HG03196 (cell line): ENCODE data around the gene IMPG2.

Source experiments
- ATAC-seq: cut with Tn5 transposase; IDR thresholded peaks from one replicate; pipeline ENCODE4 v1.9.1; 2021; ENCODE audit not compliant: unreplicated experiment

IMPG2 gene

DNA sequence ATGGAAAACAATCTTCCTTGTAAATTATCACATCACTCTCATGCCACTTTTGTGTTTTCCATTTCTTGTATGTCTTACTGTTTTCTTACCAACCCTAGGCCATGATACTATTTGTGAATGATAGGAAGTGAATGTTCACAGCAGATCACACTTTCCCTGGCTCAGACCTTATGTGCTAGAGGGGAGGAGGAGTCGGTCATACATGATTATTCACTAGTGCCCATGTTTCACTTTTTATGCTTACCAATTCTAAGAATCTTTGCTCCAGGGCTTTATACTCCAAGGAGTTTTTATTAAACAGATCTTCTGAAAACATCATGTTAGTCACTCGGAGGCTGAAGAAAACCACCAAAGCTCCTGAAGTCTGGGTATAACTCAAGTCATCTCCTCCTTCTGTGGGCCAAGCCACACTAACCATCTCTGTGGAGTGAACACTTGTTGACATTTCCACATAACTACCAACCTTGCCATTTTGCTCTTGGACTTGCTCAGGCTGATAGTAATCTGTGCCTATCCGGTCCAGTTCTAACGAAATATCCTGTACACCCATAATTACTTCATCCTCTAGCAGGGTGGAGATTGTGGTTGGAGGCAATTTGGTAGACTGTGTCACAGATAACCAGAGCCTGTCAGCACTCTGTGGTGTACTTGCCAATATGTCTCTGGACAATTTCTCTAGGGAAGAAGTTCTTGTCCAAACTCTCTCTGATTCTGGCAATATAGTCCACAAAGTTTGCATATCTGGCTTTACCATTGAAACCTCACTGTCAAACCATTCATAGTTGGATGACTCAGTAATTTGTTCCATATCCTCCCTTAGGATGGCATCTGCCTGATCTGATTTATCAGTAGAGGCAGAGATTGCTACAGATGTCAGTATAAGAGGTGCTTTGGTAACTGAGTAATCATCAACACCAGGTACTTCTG is 76.8 kb downstream of the IMPG2 start:
- ATAC-seq: no peak

- ATAC-seq: no peak
These were observed 79.5 kb downstream of the IMPG2 start for GRCh38 chr3:101240719-101241399.

DNA sequence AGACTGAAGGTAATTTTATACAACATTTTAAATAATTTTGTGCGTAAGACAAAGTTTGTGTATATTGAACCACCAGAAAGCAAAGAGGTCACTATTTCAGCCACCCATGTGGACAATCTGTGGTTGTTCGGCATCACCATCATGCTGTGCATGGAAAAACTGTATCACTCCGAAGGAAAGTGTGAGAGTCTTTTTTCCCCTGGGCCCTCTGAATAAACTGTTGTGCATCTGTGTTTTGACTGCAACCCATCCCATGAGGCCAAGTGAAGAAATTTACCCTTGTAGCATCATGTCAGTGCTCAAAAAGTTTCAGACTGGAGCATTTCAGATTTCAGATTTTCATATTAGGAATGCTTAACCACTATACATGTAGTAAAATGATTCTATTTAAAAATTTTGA is 85.3 kb downstream of the IMPG2 start:
- ATAC-seq: no peak

DNA sequence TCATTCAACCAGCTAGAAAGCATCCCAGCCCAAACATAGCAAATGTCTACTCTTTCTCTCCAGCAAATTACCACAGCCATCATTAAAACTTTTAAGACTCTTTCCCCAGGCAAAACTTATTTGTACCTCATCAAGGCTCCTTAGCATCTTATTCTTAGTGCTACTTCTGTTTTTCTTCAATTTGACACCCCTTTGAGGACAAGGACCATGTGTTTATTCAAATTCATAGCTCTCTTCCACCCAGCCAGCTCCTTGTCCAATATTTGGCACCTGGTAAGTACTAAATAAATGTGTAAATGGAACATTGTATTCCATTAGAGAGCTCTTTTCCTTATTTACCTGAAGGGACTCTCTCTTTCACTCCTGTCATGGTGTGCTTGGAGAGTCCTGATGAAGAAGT is 89.8 kb downstream of the IMPG2 start:
- ATAC-seq: no peak

- ATAC-seq: no peak
These were observed 90.7 kb downstream of the IMPG2 start for GRCh38 chr3:101229681-101230080.

- ATAC-seq: no peak
These were observed 91.9 kb downstream of the IMPG2 start for GRCh38 chr3:101228441-101228840.

GRCh38 chr3:101224739-101225138 is 95.6 kb downstream of the IMPG2 start:
- ATAC-seq: no peak

DNA sequence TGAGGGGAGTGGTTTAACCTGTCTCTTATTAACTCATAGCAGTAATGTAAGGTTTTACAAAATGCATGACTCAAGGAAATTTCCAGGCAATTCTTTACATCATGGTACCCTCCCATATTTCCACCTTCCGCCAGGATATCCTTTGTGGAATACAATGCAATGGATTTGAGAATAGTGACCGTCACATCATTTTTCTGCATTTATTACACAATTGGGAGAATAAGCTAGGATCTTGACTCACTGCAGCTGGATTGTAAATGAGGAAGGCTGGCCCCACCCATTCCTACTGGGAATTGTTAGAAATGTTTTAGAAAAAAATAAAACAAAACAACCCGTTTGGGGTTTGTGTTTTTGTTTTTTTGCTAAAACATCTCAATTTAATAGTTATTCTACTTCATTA is 97.4 kb downstream of the IMPG2 start:
- ATAC-seq: no peak

DNA sequence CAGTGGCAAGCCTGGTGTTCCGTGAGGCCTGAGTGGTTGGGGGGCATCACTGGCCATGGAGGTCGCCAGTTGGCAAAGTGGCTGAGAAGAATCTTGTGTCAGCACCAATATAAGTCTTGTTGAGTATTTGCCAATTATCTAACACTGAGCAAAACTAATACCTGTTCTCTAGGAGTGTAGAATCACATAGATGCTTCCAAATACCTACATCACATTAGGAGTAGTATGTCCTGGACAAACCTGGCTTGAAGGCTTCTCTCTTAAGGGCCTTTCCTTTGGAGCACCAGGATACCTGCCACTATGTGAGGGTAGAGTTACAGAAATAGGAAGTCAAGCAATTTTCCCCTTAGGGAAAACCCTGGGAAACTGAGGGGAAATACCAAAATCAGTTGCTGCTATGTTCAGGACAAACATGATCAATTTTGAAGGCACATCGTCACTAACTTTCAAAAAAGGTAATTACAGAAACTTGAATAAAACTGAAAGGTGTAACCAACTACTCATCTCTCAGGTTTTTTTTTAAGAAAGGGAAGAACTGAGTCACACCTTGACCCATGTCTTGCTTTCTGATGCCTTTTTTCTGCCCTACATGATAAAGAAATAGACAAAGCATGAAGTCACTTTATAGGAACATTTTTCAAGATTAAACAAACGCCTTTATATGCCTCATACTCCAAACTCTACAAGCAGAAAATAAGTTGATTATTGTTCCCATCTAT is 100.4 kb downstream of the IMPG2 start:
- ATAC-seq: no peak

- no peak for ATAC-seq
These were observed 102.7 kb downstream of the IMPG2 start for GRCh38 chr3:101217472-101218245.

- ATAC-seq: no peak
These were observed 103.5 kb downstream of the IMPG2 start for GRCh38 chr3:101216710-101217465.

DNA sequence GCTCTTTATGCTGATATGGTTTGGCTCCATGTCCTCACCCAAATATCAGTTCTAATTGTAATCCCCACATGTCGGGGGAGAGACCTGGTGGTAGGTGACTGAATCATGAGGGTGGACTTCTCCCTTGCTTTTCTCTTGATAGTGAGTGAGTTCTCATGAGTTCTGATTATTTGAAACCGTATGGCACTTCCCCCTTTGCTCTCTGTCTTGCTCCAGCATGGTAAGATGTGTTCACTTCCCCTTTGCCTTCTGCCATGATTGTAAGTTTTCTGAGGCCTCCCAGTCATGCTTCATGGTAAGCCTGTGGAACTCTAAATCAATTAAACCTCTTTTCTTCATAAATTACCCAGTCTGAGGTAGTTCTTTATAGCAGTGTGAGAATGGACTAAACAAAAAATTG is 107.6 kb downstream of the IMPG2 start:
- ATAC-seq: no peak

GRCh38 chr3:101204246-101204645 is 116.1 kb downstream of the IMPG2 start:
- no peak for ATAC-seq

DNA sequence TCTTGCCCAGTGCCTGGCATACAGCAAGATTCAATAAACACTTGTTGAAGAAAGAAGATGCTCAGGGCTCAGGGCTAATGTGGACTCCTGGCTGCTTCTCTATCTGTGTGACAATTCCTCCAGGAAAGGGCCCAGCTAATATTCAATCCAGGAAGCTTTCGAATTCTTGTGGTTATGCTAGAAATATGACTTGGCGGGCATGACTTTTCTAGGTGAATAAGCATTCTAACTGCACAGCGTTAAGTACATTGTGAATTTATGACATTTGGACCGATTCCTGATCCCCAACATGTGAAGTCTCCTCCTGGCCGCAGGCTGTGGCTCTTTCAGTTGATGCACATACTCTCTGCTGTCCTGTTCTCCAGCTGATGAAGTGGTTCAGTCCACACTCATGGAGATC is 117.0 kb downstream of the IMPG2 start:
- ATAC-seq: no peak

GRCh38 chr3:101202640-101203039 is 117.7 kb downstream of the IMPG2 start:
- ATAC-seq: no peak

- no peak for ATAC-seq
These were observed 119.9 kb downstream of the IMPG2 start for GRCh38 chr3:101200461-101200860.

- ATAC-seq: no peak
These were observed 124.2 kb downstream of the IMPG2 start for GRCh38 chr3:101195951-101196713.

- no peak for ATAC-seq
These were observed 126.0 kb downstream of the IMPG2 start for GRCh38 chr3:101194392-101194791.

DNA sequence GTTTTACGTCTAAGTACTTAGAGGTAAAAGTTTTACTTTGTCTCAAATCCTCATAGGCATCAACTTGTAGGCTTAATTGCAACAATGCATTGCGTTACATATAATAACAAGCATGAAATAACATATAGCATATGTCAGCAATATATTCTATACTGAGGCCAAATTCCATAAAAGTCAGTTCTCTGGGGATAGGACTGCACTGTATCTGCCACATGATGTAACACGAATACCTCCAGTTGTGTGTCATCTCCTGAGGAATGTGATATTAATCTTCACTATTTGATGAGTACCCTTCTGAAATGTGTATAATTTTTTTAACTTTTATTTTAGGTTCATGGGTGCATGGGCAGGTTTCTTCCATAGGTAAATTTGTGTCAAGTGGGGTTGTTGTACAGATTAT is 126.4 kb downstream of the IMPG2 start:
- no peak for ATAC-seq
